Measurements from ENCODE around the gene CD19. TPM values are rescaled to one million over a fixed set of nuclear protein-coding genes. Genes with fewer than 3 reads are reported as not detected.

CD19 gene
- total RNA-seq, 2 experiments from 2014 or later = 0.29 TPM; not detected in 1

DNA sequence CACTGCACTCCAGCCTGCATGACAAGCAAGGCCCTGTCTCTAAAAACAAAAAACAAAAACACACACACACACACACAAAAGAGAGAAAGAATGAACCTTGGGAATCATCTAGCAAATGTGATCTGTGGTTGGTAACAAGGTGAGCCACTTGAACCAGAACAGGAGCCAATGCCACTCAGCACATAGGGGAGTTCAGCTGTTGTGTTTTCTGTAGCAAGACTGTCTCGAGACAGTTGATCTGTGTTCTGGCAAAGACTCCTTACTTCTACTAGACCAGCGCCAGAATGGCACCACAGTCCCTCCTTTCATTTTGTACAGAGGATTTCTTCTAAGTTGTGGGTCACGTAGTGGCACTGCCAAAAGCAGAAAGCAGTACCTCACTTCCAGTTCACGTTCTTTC is 32.8 kb upstream of the CD19 start:
- no peak for DNase-seq
- CTCF ChIA-PET = interaction anchor here (0.6 kb wide), 1 partner anchor 34 kb away, joined by 3 read pairs; no protein-coding TSS in a partner anchor
- H3K36me3 Mint-ChIP-seq = no peaks in the 10 kb centered on the region
- no peaks in the 10 kb centered on the region for H3K4me1 Mint-ChIP-seq (ENCODE audit: low read depth)
- no peak overlapping the region for H3K27ac Mint-ChIP-seq
- no peaks in the 10 kb centered on the region for H3K9me3 Mint-ChIP-seq
- POLR2A ChIA-PET = no interaction called here
- intact Hi-C loops (cut with micrococcal nuclease) = no loop called here
- no peaks in the 10 kb centered on the region for H3K27me3 Mint-ChIP-seq
- no peak overlapping the region for H3K4me3 Mint-ChIP-seq

DNA sequence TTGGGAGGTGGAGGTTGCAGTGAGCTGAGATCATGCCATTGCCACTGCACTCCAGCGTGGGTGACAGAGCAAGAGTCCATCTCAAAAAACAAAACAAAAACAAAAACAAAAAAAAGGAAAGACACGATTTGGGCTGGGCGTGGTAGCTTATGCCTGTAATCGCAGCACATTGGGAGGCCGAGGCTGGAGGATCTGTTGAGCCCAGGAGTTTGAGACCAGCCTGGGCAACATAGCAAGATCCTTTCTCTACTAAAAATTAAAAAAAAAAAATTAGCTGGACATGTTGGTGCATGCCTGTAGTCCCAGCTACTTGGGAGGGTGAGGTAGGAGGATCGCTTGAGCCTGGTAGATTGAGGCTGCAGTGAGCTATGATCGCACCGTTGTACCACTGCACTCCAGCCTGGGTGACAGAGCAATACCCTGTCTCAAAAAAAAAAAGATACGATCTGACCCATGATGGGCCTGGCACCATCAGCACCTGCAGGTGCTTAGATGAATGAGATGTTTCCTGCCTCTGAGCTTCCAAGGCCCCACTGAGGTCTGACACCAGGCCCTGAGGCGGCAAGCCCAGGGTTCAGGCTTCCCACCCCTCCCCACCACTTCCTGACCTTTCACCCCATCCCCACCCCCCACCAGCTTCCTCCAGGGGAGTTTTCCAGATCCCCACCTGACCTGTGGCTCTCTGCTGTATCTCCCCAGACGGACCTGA is 31.7 kb upstream of the CD19 start:
- H3K4me1 Mint-ChIP-seq (ENCODE audit: low read depth) = no peaks in the 10 kb centered on the region
- no peak overlapping the region for H3K27ac Mint-ChIP-seq
- DNase-seq = no peak
- no peak overlapping the region for H3K4me3 Mint-ChIP-seq
- intact Hi-C loops (cut with micrococcal nuclease) = no loop called here
- no peaks in the 10 kb centered on the region for H3K9me3 Mint-ChIP-seq
- CTCF ChIA-PET = no interaction called here
- H3K36me3 Mint-ChIP-seq = no peaks in the 10 kb centered on the region
- no peaks in the 10 kb centered on the region for H3K27me3 Mint-ChIP-seq
- POLR2A ChIA-PET = no interaction called here

DNA sequence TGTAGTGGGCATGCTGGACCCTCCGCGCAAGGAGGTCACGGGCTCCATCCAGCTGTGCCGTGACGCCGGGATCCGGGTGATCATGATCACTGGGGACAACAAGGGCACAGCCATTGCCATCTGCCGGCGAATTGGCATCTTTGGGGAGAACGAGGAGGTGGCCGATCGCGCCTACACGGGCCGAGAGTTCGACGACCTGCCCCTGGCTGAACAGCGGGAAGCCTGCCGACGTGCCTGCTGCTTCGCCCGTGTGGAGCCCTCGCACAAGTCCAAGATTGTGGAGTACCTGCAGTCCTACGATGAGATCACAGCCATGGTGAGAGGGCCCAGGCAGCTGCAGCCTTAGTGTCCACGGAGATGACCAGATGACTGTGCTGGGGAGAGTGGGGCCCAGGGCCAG is 31.2 kb upstream of the CD19 start:
- POLR2A ChIA-PET = no interaction called here
- no peaks in the 10 kb centered on the region for H3K36me3 Mint-ChIP-seq
- no peak overlapping the region for H3K4me3 Mint-ChIP-seq
- CTCF ChIA-PET = no interaction called here
- H3K9me3 Mint-ChIP-seq = no peaks in the 10 kb centered on the region
- H3K4me1 Mint-ChIP-seq (ENCODE audit: low read depth) = no peaks in the 10 kb centered on the region
- intact Hi-C loops (cut with micrococcal nuclease) = no loop called here
- no peaks in the 10 kb centered on the region for H3K27me3 Mint-ChIP-seq
- H3K27ac Mint-ChIP-seq = no peak overlapping the region
- DNase-seq = no peak

- intact Hi-C loops (cut with micrococcal nuclease) = no loop called here
- no peaks in the 10 kb centered on the region for H3K4me1 Mint-ChIP-seq (ENCODE audit: low read depth)
- H3K9me3 Mint-ChIP-seq = no peaks in the 10 kb centered on the region
- no peak for DNase-seq
- H3K27ac Mint-ChIP-seq = no peak overlapping the region
- H3K4me3 Mint-ChIP-seq = no peak overlapping the region
- H3K36me3 Mint-ChIP-seq = no peaks in the 10 kb centered on the region
- ChIA-PET CTCF (no interaction called here), POLR2A (no interaction called here)
- no peaks in the 10 kb centered on the region for H3K27me3 Mint-ChIP-seq
Observed at GRCh38 chr16:28901862-28902261, 29.9 kb upstream of the CD19 start.

GRCh38 chr16:28902909-28903308 is 28.9 kb upstream of the CD19 start:
- no peak overlapping the region for H3K4me3 Mint-ChIP-seq
- no peaks in the 10 kb centered on the region for H3K9me3 Mint-ChIP-seq
- ChIA-PET POLR2A (interaction anchor here (0.8 kb wide), 1 partner anchor 80 kb away, joined by 3 read pairs; the partner anchor contains the start of gene ATXN2L), CTCF (no interaction called here)
- H3K27ac Mint-ChIP-seq = no peak overlapping the region
- no peaks in the 10 kb centered on the region for H3K27me3 Mint-ChIP-seq
- intact Hi-C loops (cut with micrococcal nuclease) = no loop called here
- H3K36me3 Mint-ChIP-seq = no peaks in the 10 kb centered on the region
- no peak for DNase-seq
- H3K4me1 Mint-ChIP-seq (ENCODE audit: low read depth) = no peaks in the 10 kb centered on the region

DNA sequence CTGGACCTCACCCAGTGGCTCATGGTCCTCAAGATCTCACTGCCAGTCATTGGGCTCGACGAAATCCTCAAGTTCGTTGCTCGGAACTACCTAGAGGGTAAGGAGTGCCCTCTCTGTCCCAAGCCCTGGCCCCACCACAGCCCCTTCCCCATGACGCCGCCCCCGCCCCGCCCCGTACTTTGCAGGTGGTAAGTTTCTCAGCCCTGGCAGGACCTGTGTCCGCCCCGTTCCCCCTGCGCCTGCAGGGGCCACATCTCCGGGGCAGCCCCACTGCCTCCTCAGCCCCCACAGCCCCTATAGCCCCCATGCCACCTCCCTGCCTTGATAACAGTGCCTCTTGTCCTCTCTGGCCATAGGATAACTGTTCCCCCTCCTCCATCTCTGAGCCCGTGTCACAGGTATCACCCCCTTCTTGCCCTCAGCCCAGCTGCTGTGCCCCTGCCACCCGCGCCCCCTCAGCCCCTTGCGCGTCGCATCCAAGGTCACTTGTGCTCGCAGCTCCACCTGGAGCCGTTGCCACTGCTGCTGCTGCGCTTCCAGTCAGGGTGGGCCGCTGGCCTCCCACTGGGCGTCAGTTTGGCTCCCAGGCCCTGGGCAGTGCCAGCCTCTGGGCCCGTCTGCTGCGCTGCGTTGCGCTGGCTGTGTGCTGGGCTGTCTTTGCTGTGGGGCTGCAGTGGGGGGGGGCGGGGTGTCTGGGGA is 28.3 kb upstream of the CD19 start:
- intact Hi-C loops (cut with micrococcal nuclease) = no loop called here
- no peaks in the 10 kb centered on the region for H3K36me3 Mint-ChIP-seq
- H3K9me3 Mint-ChIP-seq = no peaks in the 10 kb centered on the region
- H3K27me3 Mint-ChIP-seq = no peaks in the 10 kb centered on the region
- no peak overlapping the region for H3K4me3 Mint-ChIP-seq
- H3K27ac Mint-ChIP-seq = no peak overlapping the region
- ChIA-PET CTCF (no interaction called here), POLR2A (no interaction called here)
- no peak for DNase-seq
- no peaks in the 10 kb centered on the region for H3K4me1 Mint-ChIP-seq (ENCODE audit: low read depth)

- Mint-ChIP-seq H3K27ac (no peak overlapping the region), H3K27me3 (no peaks in the 10 kb centered on the region), H3K4me1 (ENCODE audit: low read depth) (no peaks in the 10 kb centered on the region), H3K4me3 (no peak overlapping the region), H3K36me3 (no peaks in the 10 kb centered on the region), H3K9me3 (no peaks in the 10 kb centered on the region)
- DNase-seq = no peak
- POLR2A ChIA-PET = no interaction called here
- intact Hi-C loops (cut with micrococcal nuclease) = no loop called here
- CTCF ChIA-PET = no interaction called here
Observed at GRCh38 chr16:28904363-28904762, 27.4 kb upstream of the CD19 start.

DNA sequence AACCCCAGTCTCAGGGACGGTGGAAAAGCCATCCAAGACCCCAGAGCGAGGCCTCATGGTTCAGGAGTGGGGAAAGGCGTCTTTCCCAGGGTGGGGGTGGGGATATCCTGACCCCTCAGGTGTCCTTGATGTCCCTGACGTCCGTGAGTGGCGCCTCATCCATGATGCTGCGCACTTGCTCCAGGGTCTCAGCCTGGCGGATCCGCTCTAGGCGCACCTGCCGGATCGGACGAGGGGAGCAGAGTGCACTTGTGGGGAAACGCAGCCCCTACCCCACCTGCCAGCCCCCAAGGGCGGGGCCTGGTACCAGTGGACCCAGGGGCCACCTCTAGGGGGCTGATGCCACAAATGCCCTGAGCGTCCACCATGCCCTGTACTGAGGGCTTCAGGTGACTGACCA is 26.9 kb upstream of the CD19 start:
- H3K4me3 Mint-ChIP-seq = no peak overlapping the region
- H3K9me3 Mint-ChIP-seq = no peaks in the 10 kb centered on the region
- no peak overlapping the region for H3K27ac Mint-ChIP-seq
- ChIA-PET POLR2A (no interaction called here), CTCF (no interaction called here)
- no peak for DNase-seq
- no peaks in the 10 kb centered on the region for H3K36me3 Mint-ChIP-seq
- H3K4me1 Mint-ChIP-seq (ENCODE audit: low read depth) = no peaks in the 10 kb centered on the region
- intact Hi-C loops (cut with micrococcal nuclease) = no loop called here
- H3K27me3 Mint-ChIP-seq = no peaks in the 10 kb centered on the region

DNA sequence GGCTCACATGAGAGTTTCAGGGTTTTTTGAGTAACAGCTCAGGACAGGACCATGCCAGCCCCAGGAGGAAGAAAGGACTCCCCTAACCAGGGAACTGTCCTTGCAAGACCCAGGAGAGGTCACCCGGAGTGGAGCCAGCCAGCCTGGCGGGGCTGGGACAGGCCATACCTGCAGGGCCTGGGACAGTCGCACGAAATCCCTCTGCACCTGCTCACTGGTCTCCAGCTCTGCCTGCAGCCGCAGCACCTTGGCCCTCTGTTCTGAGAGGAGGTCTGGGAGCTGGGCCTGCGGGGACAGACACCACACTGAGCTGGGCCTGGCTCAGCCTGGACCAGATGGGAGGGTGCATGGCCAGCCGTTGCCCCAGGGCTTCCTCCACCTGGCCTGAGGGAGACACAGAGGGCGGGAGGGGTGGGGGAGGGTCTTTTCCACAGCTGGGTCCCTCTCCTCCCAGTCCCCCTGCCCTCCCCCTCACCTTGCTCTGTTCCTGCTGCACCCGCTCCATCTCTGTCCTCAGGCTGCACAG is 26.5 kb upstream of the CD19 start:
- Mint-ChIP-seq H3K27me3 (no peaks in the 10 kb centered on the region), H3K4me1 (ENCODE audit: low read depth) (no peaks in the 10 kb centered on the region), H3K9me3 (no peaks in the 10 kb centered on the region), H3K36me3 (no peaks in the 10 kb centered on the region), H3K4me3 (no peak overlapping the region), H3K27ac (no peak overlapping the region)
- DNase-seq = no peak
- CTCF ChIA-PET = no interaction called here
- POLR2A ChIA-PET = no interaction called here
- intact Hi-C loops (cut with micrococcal nuclease) = no loop called here

DNA sequence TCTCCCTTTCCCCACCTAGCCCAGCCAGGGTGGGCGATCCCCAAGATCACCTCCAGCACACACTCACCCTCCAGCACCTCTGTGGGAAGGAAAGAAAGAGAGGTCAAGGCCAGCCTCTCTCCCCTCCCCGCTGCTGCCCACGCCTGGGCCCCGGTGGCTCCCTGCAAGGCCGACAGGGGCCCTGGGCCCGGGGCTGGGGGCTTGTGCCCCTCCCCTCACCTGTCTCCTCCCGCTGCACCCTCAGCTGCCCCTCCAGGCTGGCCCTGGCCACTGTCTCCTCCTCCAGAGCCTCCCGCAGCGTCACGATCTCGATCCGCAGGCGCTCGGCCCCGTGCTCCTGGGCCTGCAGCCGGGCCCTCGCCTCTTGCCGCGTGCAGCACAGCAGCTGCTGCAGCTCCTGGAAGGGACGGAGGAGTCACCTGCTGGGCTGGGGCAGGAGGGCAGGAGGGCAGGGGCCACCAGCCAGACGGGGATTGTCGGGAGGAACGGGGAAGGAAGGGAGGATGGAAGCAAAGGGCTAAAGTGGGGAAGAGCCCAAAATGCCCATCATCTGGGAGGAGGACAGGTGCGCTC is 25.9 kb upstream of the CD19 start:
- Mint-ChIP-seq H3K4me3 (no peak overlapping the region), H3K27ac (no peak overlapping the region), H3K4me1 (ENCODE audit: low read depth) (no peaks in the 10 kb centered on the region), H3K36me3 (no peaks in the 10 kb centered on the region), H3K27me3 (no peaks in the 10 kb centered on the region), H3K9me3 (no peaks in the 10 kb centered on the region)
- ChIA-PET CTCF (no interaction called here), POLR2A (no interaction called here)
- no peak for DNase-seq
- intact Hi-C loops (cut with micrococcal nuclease) = no loop called here

- intact Hi-C loops (cut with micrococcal nuclease) = no loop called here
- Mint-ChIP-seq H3K4me1 (ENCODE audit: low read depth) (no peaks in the 10 kb centered on the region), H3K4me3 (no peak overlapping the region), H3K36me3 (peaks cover 10% of the 10 kb centered on the region), H3K27me3 (no peaks in the 10 kb centered on the region), H3K9me3 (no peaks in the 10 kb centered on the region), H3K27ac (no peak overlapping the region)
- peak; percentile 21 for DNase-seq
- CTCF ChIA-PET = interaction anchor here (0.6 kb wide), 1 partner anchor 81 kb away, joined by 3 read pairs; no protein-coding TSS in a partner anchor
- POLR2A ChIA-PET = interaction anchor here (0.6 kb wide), 1 partner anchor 106 kb away, joined by 3 read pairs; no protein-coding TSS in a partner anchor
Observed at GRCh38 chr16:28910086-28911031, 21.4 kb upstream of the CD19 start.

- H3K4me1 Mint-ChIP-seq (ENCODE audit: low read depth) = no peaks in the 10 kb centered on the region
- POLR2A ChIA-PET = no interaction called here
- no peak overlapping the region for H3K4me3 Mint-ChIP-seq
- peaks cover 17% of the 10 kb centered on the region for H3K36me3 Mint-ChIP-seq
- H3K9me3 Mint-ChIP-seq = no peaks in the 10 kb centered on the region
- intact Hi-C loops (cut with micrococcal nuclease) = no loop called here
- no peak overlapping the region for H3K27ac Mint-ChIP-seq
- H3K27me3 Mint-ChIP-seq = no peaks in the 10 kb centered on the region
- CTCF ChIA-PET = interaction anchor here (0.8 kb wide), 1 partner anchor 11 kb away, joined by 3 read pairs; no protein-coding TSS in a partner anchor
- DNase-seq = no peak
Observed at GRCh38 chr16:28912558-28912957, 19.2 kb upstream of the CD19 start.
